GM23248 (cell line): Measurements from ENCODE around the gene FAM204A. TPM values are rescaled to one million over a fixed set of nuclear protein-coding genes. Genes with fewer than 3 reads are reported as not detected.

Experiments
- DNase-seq: peaks from one replicate; pipeline ENCODE4 v3.0.0-alpha.2; 2015
- H2AFZ ChIP-seq: fragments of 200-600 bp; sonication (generic); 2 replicates; pipeline ENCODE4 v1.6.1; 2016; ENCODE audit warnings: antibody characterized with exemption
- H3F3A ChIP-seq: fragments of 200-600 bp; sonication (generic); 2 replicates; pipeline ENCODE4 v1.6.1; 2016; ENCODE audit warnings: mild to moderate bottlenecking, antibody characterized with exemption, mixed run types; ENCODE audit not compliant: insufficient read depth
- H3K27ac ChIP-seq: fragments of 200-600 bp; sonication (generic); 2 replicates; pipeline ENCODE4 v1.5.1; 2016; ENCODE audit warnings: mild to moderate bottlenecking
- H3K27me3 ChIP-seq: fragments of 200-600 bp; sonication (generic); replicated peaks from 2 replicates; pipeline ENCODE4 v1.6.1; 2016; ENCODE audit warnings: mild to moderate bottlenecking; ENCODE audit not compliant: insufficient read depth
- H3K36me3 ChIP-seq: fragments of 200-600 bp; sonication (generic); 2 replicates; pipeline ENCODE4 v1.6.1; 2016; ENCODE audit warnings: low read depth, mild to moderate bottlenecking
- H3K4me1 ChIP-seq: fragments of 200-600 bp; sonication (generic); 2 replicates; pipeline ENCODE4 v1.6.1; 2016; ENCODE audit warnings: mild to moderate bottlenecking; ENCODE audit not compliant: insufficient read depth
- H3K4me2 ChIP-seq: fragments of 200-600 bp; sonication (generic); one replicate; pipeline ENCODE4 v1.6.1; 2016; ENCODE audit warnings: mild to moderate bottlenecking; ENCODE audit not compliant: unreplicated experiment
- H3K4me3 ChIP-seq: fragments of 200-600 bp; sonication (generic); 2 replicates; pipeline ENCODE4 v1.5.1; 2016; ENCODE audit warnings: mild to moderate bottlenecking
- H3K79me2 ChIP-seq: fragments of 200-600 bp; sonication (generic); 2 replicates; pipeline ENCODE4 v1.6.1; 2016; ENCODE audit warnings: mild to moderate bottlenecking; ENCODE audit not compliant: insufficient read depth
- H3K9ac ChIP-seq: fragments of 200-600 bp; sonication (generic); 2 replicates; pipeline ENCODE4 v1.6.1; 2016; ENCODE audit warnings: mild to moderate bottlenecking
- H3K9me2 ChIP-seq: fragments of 200-600 bp; sonication (generic); 2 replicates; pipeline ENCODE4 v1.6.1; 2016; ENCODE audit warnings: mixed run types, mild to moderate bottlenecking, moderate library complexity; ENCODE audit not compliant: insufficient read depth
- H3K9me3 ChIP-seq: fragments of 200-600 bp; sonication (generic); one replicate; pipeline ENCODE4 v1.6.1; 2017; ENCODE audit warnings: low read depth
- H4K20me1 ChIP-seq: fragments of 200-600 bp; sonication (generic); 2 replicates; pipeline ENCODE4 v1.6.0; 2016; ENCODE audit not compliant: insufficient read depth
- EZH2 ChIP-seq: fragments of 200-600 bp; sonication (generic); IDR thresholded peaks from 2 replicates; pipeline ENCODE4 v1.6.1; 2018; ENCODE audit warnings: antibody characterized with exemption, mild to moderate bottlenecking; ENCODE audit not compliant: insufficient read depth, poor library complexity, severe bottlenecking
- EZH2phosphoT487 ChIP-seq: fragments of 200-600 bp; sonication (generic); IDR thresholded peaks from 2 replicates; pipeline ENCODE4 v1.6.1; 2018; ENCODE audit warnings: antibody characterized with exemption, moderate library complexity, mild to moderate bottlenecking, low read depth; ENCODE audit not compliant: insufficient read depth
- WGBS, 2 experiments: methylation state at CpG; one replicate each; pipeline ENCODE4 v1.1.6; 2015 to 2017; ENCODE audit warnings: low lambda C conversion rate in 2 of 2, low coverage in 1 of 2; ENCODE audit errors: missing lambda C conversion rate in 2 of 2; 5-methylcytosine and 5-hydroxymethylcytosine counted together
- in situ Hi-C: fragments of 300-500 bp; cut with MboI; formaldehyde crosslinking; loops from 2 replicates; pipeline ENCODE4 v1.15.0; 2020
- polyA plus RNA-seq: library from polyadenylated mRNA; unstranded; fragments of >200 nt; fragmentation: Nextera tagmentation; extraction: Ambion mirVana; gene quantifications from 2 replicates; pipeline ENCODE4 v1.2.1, GENCODE V29; 2016
- total RNA-seq: library from RNA; depleted of rRNA; stranded (reverse); fragments of >200 nt; shearing (Covaris generic); gene quantifications from 2 replicates; pipeline ENCODE4 v1.2.3, GENCODE V29; 2014

FAM204A gene
- total and polyA plus RNA-seq, 2 experiments from 2014 or later = 71.8 to 87.2 TPM

- no peaks in the 10 kb centered on the region for H3K27me3 ChIP-seq
- H3K9me2 ChIP-seq = no peaks in the 10 kb centered on the region
- peaks cover 14% of the 10 kb centered on the region for H3K4me1 ChIP-seq
- no peak for TF ChIP-seq EZH2phosphoT487
- no peak for TF ChIP-seq EZH2
- no peaks in the 10 kb centered on the region for H3K9me3 ChIP-seq
- no peaks in the 10 kb centered on the region for H3K36me3 ChIP-seq
- 3 to 6% methylated on average over 16 of the region's 16 CpGs for whole genome bisulfite sequencing, 2 experiments
- H3K4me3 ChIP-seq = peak overlapping the region; percentile 69
- H3F3A ChIP-seq = peaks cover 18% of the 10 kb centered on the region
- H4K20me1 ChIP-seq = no peaks in the 10 kb centered on the region
- H3K79me2 ChIP-seq = no peaks in the 10 kb centered on the region
- peak overlapping the region; percentile 79 for H3K4me2 ChIP-seq
- H3K9ac ChIP-seq = peak overlapping the region; percentile 37
- peak overlapping the region; percentile 80 for H2AFZ ChIP-seq
- DNase-seq = peak; percentile 64
- peak overlapping the region; percentile 20 for H3K27ac ChIP-seq
- in situ Hi-C loops = loop anchor here (25.0 kb wide), 1 partner anchor 1060 kb away; no protein-coding TSS in a partner anchor
Observed at GRCh38 chr10:118272149-118272721, 69.9 kb downstream of the FAM204A start.

- H3K79me2 ChIP-seq = no peaks in the 10 kb centered on the region
- H3K36me3 ChIP-seq = no peaks in the 10 kb centered on the region
- H3K4me1 ChIP-seq = peaks cover 14% of the 10 kb centered on the region
- H3K27me3 ChIP-seq = no peaks in the 10 kb centered on the region
- no peaks in the 10 kb centered on the region for H3K9me2 ChIP-seq
- no peaks in the 10 kb centered on the region for H4K20me1 ChIP-seq
- peaks cover 18% of the 10 kb centered on the region for H3F3A ChIP-seq
- DNase-seq = peak; percentile 9
- peak overlapping the region; percentile 79 for H3K4me2 ChIP-seq
- peak overlapping the region; percentile 80 for H2AFZ ChIP-seq
- peak overlapping the region; percentile 37 for H3K9ac ChIP-seq
- H3K9me3 ChIP-seq = no peaks in the 10 kb centered on the region
- H3K4me3 ChIP-seq = peak overlapping the region; percentile 69
- 13 to 14% methylated on average over 5 of the region's 5 CpGs for WGBS, 2 experiments
- peak overlapping the region; percentile 20 for H3K27ac ChIP-seq
- in situ Hi-C loops = loop anchor here (25.0 kb wide), 1 partner anchor 1059 kb away; no protein-coding TSS in a partner anchor
- TF ChIP-seq EZH2 (no peak), EZH2phosphoT487 (no peak)
Observed at GRCh38 chr10:118271671-118272070, 70.5 kb downstream of the FAM204A start.

- Histone ChIP-seq H2AFZ (no peak overlapping the region), H3K79me2 (no peaks in the 10 kb centered on the region), H3K27ac (no peak overlapping the region), H3K36me3 (no peaks in the 10 kb centered on the region), H3K9me2 (no peaks in the 10 kb centered on the region), H4K20me1 (no peaks in the 10 kb centered on the region), H3K4me3 (no peak overlapping the region), H3K9ac (no peak overlapping the region), H3K27me3 (peaks cover 6% of the 10 kb centered on the region; the same call in 1 of the 2 replicates), H3K9me3 (no peaks in the 10 kb centered on the region), H3F3A (peaks cover 2% of the 10 kb centered on the region), H3K4me2 (no peak overlapping the region), H3K4me1 (peaks cover under 1% of the 10 kb centered on the region; the same call in 1 of the 2 replicates)
- no peak for TF ChIP-seq EZH2phosphoT487
- no peak for TF ChIP-seq EZH2
- 64 to 68% methylated on average over 4 of the region's 4 CpGs for WGBS, 2 experiments
- no peak for DNase-seq
- in situ Hi-C loops = loop anchor here (25.0 kb wide), 1 partner anchor 1054 kb away; no protein-coding TSS in a partner anchor
Observed at GRCh38 chr10:118266098-118266748, 75.9 kb downstream of the FAM204A start.

- Histone ChIP-seq H4K20me1 (no peaks in the 10 kb centered on the region), H3K79me2 (no peaks in the 10 kb centered on the region), H3K27me3 (peaks cover 6% of the 10 kb centered on the region; the same call in 1 of the 2 replicates), H3K9me2 (no peaks in the 10 kb centered on the region), H3F3A (no peaks in the 10 kb centered on the region), H3K4me1 (no peaks in the 10 kb centered on the region), H3K4me2 (no peak overlapping the region), H3K36me3 (no peaks in the 10 kb centered on the region), H3K4me3 (no peak overlapping the region), H2AFZ (no peak overlapping the region), H3K9ac (no peak overlapping the region), H3K27ac (no peak overlapping the region), H3K9me3 (no peaks in the 10 kb centered on the region)
- in situ Hi-C loops = loop anchor here (25.0 kb wide), 1 partner anchor 1053 kb away; no protein-coding TSS in a partner anchor
- no peak for TF ChIP-seq EZH2
- TF ChIP-seq EZH2phosphoT487 = no peak
- no peak for DNase-seq
- WGBS, 2 experiments = 68% methylated on average over 11 of the region's 11 CpGs
Observed at GRCh38 chr10:118264838-118265470, 77.2 kb downstream of the FAM204A start.
